Testis (tissue), 3 donors: ENCODE results near the gene TET1. TPM values are rescaled to one million over a fixed set of nuclear protein-coding genes. Genes with fewer than 3 reads are reported as not detected.
A peak's percentile ranks its signal among the peaks of the same experiment; 100 is the strongest.

Experiments used
- DNase-seq: peaks from one replicate; pipeline ENCODE4 v3.0.0-alpha.2; 2019
- H3K27ac ChIP-seq, 2 donors: fragments of 200-600 bp; sonication (generic); one replicate each; pipeline ENCODE4 v1.5.1; 2019
- H3K27me3 ChIP-seq: fragments of 200-600 bp; sonication (generic); one replicate; pipeline ENCODE4 v1.5.1; 2019
- H3K36me3 ChIP-seq: fragments of 200-600 bp; sonication (generic); one replicate; pipeline ENCODE4 v1.5.1; 2017; ENCODE audit warnings: low read depth; ENCODE audit errors: missing control alignments
- H3K4me1 ChIP-seq: fragments of 200-600 bp; sonication (generic); one replicate; pipeline ENCODE4 v1.5.1; 2019
- H3K4me3 ChIP-seq, 2 donors: fragments of 200-600 bp; sonication (generic); one replicate each; pipeline ENCODE4 v1.5.1; 2017 to 2019
- H3K9me3 ChIP-seq: fragments of 200-600 bp; sonication (generic); one replicate; pipeline ENCODE4 v1.5.1; 2017
- POLR2A ChIP-seq: fragments of 450-650 bp; IDR thresholded peaks from one replicate; pipeline ENCODE4 v1.6.1; 2017; ENCODE audit warnings: antibody characterized with exemption, mild to moderate bottlenecking, moderate library complexity
- WGBS, 2 donors: methylation state at CpG; one replicate each; pipeline ENCODE4 v1.1.5; 2018; 5-methylcytosine and 5-hydroxymethylcytosine counted together
- intact Hi-C: fragments of 100-400 bp; cut with DNase I; formaldehyde crosslinking; loops from one replicate; pipeline ENCODE4 v1.15.1; 2023; ENCODE audit warnings: low total_unique reads
- polyA plus RNA-seq: library from polyadenylated mRNA; stranded (reverse); fragments of 350-450 nt; fragmentation: Illumina TruSeq; extraction: RNeasy Lipid Tissue Mini Kit (QIAGEN cat#74804); gene quantifications from one replicate; pipeline ENCODE4 v1.2.3, GENCODE V29; 2014; ENCODE audit warnings: low read depth, low replicate concordance; ENCODE audit not compliant: insufficient read depth
- total RNA-seq, 2 donors: library from RNA; depleted of rRNA; stranded (reverse); fragments of >200 nt; gene quantifications; one replicate each; pipeline ENCODE4 v1.2.3, GENCODE V29; 2016
- TF ChIP-seq, protein P1 (sequence below), 3 experiments: fragments of 450-650 bp in 2 of 3; fragments of 200-600 bp in 1 of 3; sonication (generic) in 1 of 3; IDR thresholded peaks; one replicate each; pipeline ENCODE4 v1.5.1; 2016 to 2019; ENCODE audit warnings: antibody characterized with exemption in 3 of 3, mild to moderate bottlenecking in 2 of 3, moderate library complexity in 1 of 3

TET1 gene
- total and polyA plus RNA-seq, 3 donors from 2014 or later = 0.40 to 3.8 (median 3.2) TPM

DNA sequence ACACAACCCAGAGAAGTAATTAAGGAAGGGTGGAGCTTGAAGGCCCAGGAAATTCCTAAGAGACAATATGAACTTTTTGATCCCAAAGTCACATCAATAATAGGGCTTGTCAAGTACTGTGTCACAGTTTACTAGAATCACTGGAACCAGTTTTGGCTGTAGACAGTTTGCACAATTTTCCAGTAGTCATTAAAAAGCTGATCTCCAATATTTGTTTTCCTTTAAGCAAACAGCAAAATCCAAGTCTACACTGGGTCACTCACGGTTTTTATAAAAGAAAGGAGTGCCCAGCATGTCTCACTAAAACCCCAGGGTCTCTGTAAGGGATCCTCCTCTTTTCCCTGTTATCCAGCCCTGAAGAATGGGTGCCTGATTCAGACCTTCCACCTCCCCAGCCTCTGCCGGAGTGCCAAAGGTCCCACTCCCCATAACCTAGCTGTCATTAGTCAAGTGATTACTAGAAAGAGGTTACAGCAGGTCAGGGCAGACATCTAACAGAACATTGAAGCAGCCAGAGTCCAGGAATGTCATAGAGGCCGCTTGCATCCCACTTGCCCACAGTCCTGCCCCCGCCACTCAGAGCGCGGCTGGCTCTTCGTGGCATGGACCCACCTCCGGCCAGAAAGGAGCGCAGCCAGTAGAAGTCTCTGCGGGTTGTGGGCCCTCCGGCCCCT, 33.4 kb upstream of the TET1 start:
- Histone ChIP-seq H3K36me3 (no peaks in the 10 kb centered on the region), H3K27me3 (no peaks in the 10 kb centered on the region), H3K27ac (peak overlapping the region; percentile 84 to 88), H3K9me3 (no peaks in the 10 kb centered on the region), H3K4me3 (peak overlapping the region; percentile 91 to 92), H3K4me1 (peaks cover 3% of the 10 kb centered on the region)
- no peak for DNase-seq
- WGBS, 2 donors = 0 to 2% methylated on average over 2 to 11 of the region's 11 CpGs
- intact Hi-C loops = no loop called here
- TF ChIP-seq, protein P1, sequence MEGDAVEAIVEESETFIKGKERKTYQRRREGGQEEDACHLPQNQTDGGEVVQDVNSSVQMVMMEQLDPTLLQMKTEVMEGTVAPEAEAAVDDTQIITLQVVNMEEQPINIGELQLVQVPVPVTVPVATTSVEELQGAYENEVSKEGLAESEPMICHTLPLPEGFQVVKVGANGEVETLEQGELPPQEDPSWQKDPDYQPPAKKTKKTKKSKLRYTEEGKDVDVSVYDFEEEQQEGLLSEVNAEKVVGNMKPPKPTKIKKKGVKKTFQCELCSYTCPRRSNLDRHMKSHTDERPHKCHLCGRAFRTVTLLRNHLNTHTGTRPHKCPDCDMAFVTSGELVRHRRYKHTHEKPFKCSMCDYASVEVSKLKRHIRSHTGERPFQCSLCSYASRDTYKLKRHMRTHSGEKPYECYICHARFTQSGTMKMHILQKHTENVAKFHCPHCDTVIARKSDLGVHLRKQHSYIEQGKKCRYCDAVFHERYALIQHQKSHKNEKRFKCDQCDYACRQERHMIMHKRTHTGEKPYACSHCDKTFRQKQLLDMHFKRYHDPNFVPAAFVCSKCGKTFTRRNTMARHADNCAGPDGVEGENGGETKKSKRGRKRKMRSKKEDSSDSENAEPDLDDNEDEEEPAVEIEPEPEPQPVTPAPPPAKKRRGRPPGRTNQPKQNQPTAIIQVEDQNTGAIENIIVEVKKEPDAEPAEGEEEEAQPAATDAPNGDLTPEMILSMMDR (IDR thresholded peaks at IDR 0.05) = no peak
- TF ChIP-seq POLR2A = no peak

DNA sequence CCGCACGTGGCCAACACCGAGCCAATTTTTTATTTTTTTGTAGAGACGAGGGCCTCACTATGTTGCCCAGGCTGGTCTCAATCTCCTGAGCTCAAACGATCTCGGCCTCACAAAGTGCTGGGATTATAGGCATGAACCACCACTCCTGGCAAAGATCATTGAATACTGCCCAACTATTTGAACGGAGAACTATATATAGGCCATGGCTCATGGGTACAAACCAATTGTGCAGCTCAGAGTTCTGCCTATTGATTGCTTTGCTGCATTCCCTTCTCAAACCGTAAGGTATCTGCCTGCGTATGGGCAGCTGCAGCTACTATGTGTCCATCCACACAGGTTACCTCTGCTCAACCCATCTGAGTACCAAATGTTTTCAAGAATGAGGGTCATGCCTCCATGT, 23.2 kb upstream of the TET1 start:
- H3K4me3 ChIP-seq = no peak overlapping the region
- H3K36me3 ChIP-seq = no peaks in the 10 kb centered on the region
- WGBS, 2 donors = 82 to 87% methylated on average over 8 to 9 of the region's 9 CpGs
- no peak for DNase-seq
- no peak overlapping the region for H3K27ac ChIP-seq
- intact Hi-C loops = no loop called here
- TF ChIP-seq, protein P1 (IDR thresholded peaks at IDR 0.05) = no peak
- no peak for TF ChIP-seq POLR2A
- H3K4me1 ChIP-seq = no peaks in the 10 kb centered on the region
- H3K27me3 ChIP-seq = no peaks in the 10 kb centered on the region
- no peaks in the 10 kb centered on the region for H3K9me3 ChIP-seq

DNA sequence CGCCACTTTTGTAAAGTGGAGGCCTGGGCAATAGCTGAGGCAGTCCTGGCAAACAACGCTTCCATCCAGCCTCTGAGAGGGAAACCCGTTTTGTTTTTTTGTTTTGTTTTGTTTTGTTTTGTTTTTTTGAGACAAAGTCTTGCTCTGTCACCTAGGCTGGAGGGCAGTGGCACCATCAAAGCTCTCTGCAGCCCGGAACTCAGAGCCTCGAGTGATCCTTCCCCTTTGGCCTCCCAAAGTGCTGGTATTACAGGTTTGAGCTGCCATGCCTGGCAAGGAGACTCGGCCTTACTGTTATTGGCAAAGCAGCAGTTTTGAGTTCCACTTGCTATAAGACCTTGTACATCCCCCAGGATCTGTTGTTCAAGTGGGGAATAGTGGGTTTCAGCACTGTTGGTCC, 22.3 kb upstream of the TET1 start:
- TF ChIP-seq, protein P1 (IDR thresholded peaks at IDR 0.05) = no peak
- TF ChIP-seq POLR2A = no peak
- intact Hi-C loops = no loop called here

DNA sequence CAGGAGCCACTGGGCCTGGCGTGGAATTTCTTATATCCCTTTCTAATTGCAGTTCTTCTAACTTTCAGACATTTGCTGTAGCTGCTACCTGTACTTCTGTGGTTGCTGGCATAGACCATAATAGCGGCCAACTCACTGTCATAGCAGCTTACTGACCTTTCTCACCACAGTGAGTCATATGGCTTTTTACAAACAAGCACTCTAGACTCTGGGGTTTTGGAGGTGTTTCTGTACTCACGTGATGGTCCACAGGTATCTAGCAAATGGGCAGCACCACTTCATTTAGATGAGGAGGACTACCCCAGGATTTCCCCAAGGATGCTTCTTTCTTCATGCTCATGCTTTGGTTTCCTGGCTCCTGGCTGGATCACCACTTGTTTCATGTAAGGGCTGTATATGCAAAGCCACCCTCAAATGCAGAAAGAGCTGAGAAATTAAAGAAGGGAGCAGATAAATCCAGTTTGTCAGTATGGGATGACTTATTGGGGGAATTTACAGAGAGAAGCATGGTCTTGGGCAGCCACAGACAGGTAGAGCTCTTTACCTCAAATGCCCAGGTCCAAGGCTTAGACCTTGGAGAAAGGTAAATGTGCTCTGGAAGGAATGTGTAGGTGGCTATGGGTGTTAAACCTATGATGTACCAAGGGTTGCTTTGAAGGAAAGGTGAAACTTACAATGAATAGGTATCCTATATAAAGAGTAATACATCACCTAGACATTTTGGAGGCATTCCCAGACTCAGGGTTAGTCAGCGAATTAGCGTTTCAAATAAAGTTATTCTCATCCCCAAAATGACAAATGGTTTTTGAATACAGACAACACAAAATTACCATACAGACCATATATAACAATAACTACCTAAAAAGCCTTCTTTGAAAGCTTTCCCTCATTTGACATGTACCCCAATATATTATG, 16.9 kb upstream of the TET1 start:
- TF ChIP-seq, protein P1 (IDR thresholded peaks at IDR 0.05) = no peak
- no peak for TF ChIP-seq POLR2A
- 86 to 88% methylated on average over 5 of the region's 5 CpGs for WGBS, 2 donors
- H3K27me3 ChIP-seq = no peaks in the 10 kb centered on the region
- H3K4me3 ChIP-seq = no peak overlapping the region
- no peaks in the 10 kb centered on the region for H3K4me1 ChIP-seq
- no peak for DNase-seq
- no peaks in the 10 kb centered on the region for H3K36me3 ChIP-seq
- intact Hi-C loops = no loop called here
- H3K27ac ChIP-seq = peak overlapping the region in 1 of 2 donors; percentile 36
- H3K9me3 ChIP-seq = no peaks in the 10 kb centered on the region

More for the DNA sequence above, 22.3 kb upstream of the TET1 start:
- 87 to 94% methylated on average over 6 of the region's 6 CpGs for WGBS, 2 donors
- H3K27me3 ChIP-seq = no peaks in the 10 kb centered on the region
- no peaks in the 10 kb centered on the region for H3K9me3 ChIP-seq
- H3K36me3 ChIP-seq = no peaks in the 10 kb centered on the region
- no peak overlapping the region for H3K4me3 ChIP-seq
- no peaks in the 10 kb centered on the region for H3K4me1 ChIP-seq
- no peak for DNase-seq
- no peak overlapping the region for H3K27ac ChIP-seq
